GM12878 (cell line): ENCODE results near the gene NUP210L. TPM values are rescaled to one million over a fixed set of nuclear protein-coding genes. Genes with fewer than 3 reads are reported as not detected.

Experiments used
- ATAC-seq: fragments of 200-7000 bp; cut with Tn5 transposase; 3 replicates; pipeline ENCODE4 v1.9.1; 2020; ENCODE audit warnings: mild to moderate bottlenecking, moderate library complexity
- BruUV-seq: library from RNA; stranded (reverse); fragments of 400-500 nt; replicated peaks from 2 replicates; lab custom pipeline; 2021; lab: Mats Ljungman, UMichigan
- CTCF ChIA-PET: fragments of 300-600 bp; sonication (Branson Sonifier 250); formaldehyde crosslinking; extraction: SDS; loops from one replicate; lab custom pipeline; 2021; ENCODE audit warnings: inconsistent platforms; lab: Yijun Ruan, JAX
- POLR2A ChIA-PET: fragments of 350-600 bp; formaldehyde crosslinking; extraction: SDS; loops from one replicate; lab custom pipeline; 2021; ENCODE audit warnings: inconsistent platforms; lab: Charles Lee
- RAD21 ChIA-PET: fragments of 300-600 bp; sonication (Branson Sonifier 250); formaldehyde crosslinking; loops from one replicate; lab custom pipeline; 2023; ENCODE audit warnings: antibody characterized with exemption; ENCODE audit not compliant: unreplicated experiment; lab: Charles Lee
- SMC1A ChIA-PET: fragments of 300-600 bp; sonication (Branson Sonifier 250); formaldehyde crosslinking; loops from one replicate; lab custom pipeline; 2023; ENCODE audit not compliant: unreplicated experiment, uncharacterized antibody; lab: Charles Lee
- DNase-seq: peaks from one replicate; pipeline ENCODE4 v3.0.0-alpha.2; 2011; ENCODE audit warnings: low read depth, low spot score
- FAIRE-seq: peaks from 3 replicates; lab custom pipeline; 2011; peaks lifted over from hg19 to GRCh38; lab: Jason Lieb, UNC
- H2AFZ ChIP-seq: 2 replicates; pipeline ENCODE4 v1.6.0; 2011; ENCODE audit warnings: low read depth, low read length, control low read depth; ENCODE audit not compliant: control insufficient read depth
- H3K27ac ChIP-seq: 2 replicates; pipeline ENCODE4 v1.5.1; 2011; ENCODE audit warnings: control low read depth; ENCODE audit not compliant: control insufficient read depth, insufficient read depth
- H3K27me3 ChIP-seq, 2 experiments: replicated peaks in 1 of 2; 2 replicates each; pipeline versions ENCODE4 v1.6.0 to v1.6.1; 2011; ENCODE audit warnings: low read length in 1 of 2; ENCODE audit not compliant: control insufficient read depth in 2 of 2, insufficient read depth in 2 of 2
- H3K36me3 ChIP-seq, 2 experiments: 2 replicates each; pipeline ENCODE4 v1.5.1; 2011; ENCODE audit warnings: low read length in 1 of 2; ENCODE audit not compliant: control insufficient read depth in 2 of 2, insufficient read depth in 2 of 2
- H3K4me1 ChIP-seq: 2 replicates; pipeline ENCODE4 v1.6.1; 2011; ENCODE audit warnings: mild to moderate bottlenecking, low read length, moderate library complexity, mixed read lengths; ENCODE audit not compliant: control insufficient read depth, insufficient read depth
- H3K4me2 ChIP-seq: 2 replicates; pipeline ENCODE4 v1.6.0; 2011; ENCODE audit warnings: control low read depth; ENCODE audit not compliant: control insufficient read depth, insufficient read depth
- H3K4me3 ChIP-seq: fragments of 200-600 bp; sonication (generic); 2 replicates; pipeline ENCODE4 v1.5.1; 2016
- H3K79me2 ChIP-seq: 2 replicates; pipeline ENCODE4 v1.6.0; 2011; ENCODE audit warnings: low read length; ENCODE audit not compliant: control insufficient read depth, insufficient read depth
- H3K9ac ChIP-seq: 2 replicates; pipeline ENCODE4 v1.8.0; 2011; ENCODE audit warnings: low read length, control low read depth, mixed read lengths; ENCODE audit not compliant: control insufficient read depth, insufficient read depth
- H3K9me3 ChIP-seq: replicated peaks from 3 replicates; pipeline ENCODE4 v1.5.1; 2011; ENCODE audit warnings: mild to moderate bottlenecking, low read length; ENCODE audit not compliant: control insufficient read depth, insufficient read depth
- H4K20me1 ChIP-seq: 2 replicates; pipeline ENCODE4 v1.6.0; 2011; ENCODE audit not compliant: control insufficient read depth, insufficient read depth
- DPF2 ChIP-seq: fragments of 450-650 bp; IDR thresholded peaks from 2 replicates; pipeline ENCODE4 v1.6.1; 2017; ENCODE audit warnings: mild to moderate bottlenecking
- ETV6 ChIP-seq, 2 experiments: fragments of 450-650 bp in 1 of 2; IDR thresholded peaks in 1 of 2; conservative IDR thresholded peaks in 1 of 2; 2 replicates each; pipeline ENCODE4 v1.6.1; 2014; ENCODE audit warnings: antibody characterized with exemption in 1 of 2, borderline replicate concordance in 1 of 2, low read depth in 1 of 2, mild to moderate bottlenecking in 1 of 2, moderate library complexity in 1 of 2
- IKZF2 ChIP-seq, 2 experiments: fragments of 450-650 bp; IDR thresholded peaks; 2 replicates each; pipeline ENCODE4 v1.6.1; 2017; ENCODE audit warnings: mild to moderate bottlenecking in 2 of 2, moderate library complexity in 2 of 2
- PML ChIP-seq: IDR thresholded peaks from 2 replicates; pipeline ENCODE4 v1.6.1; 2012; ENCODE audit warnings: low read length, inconsistent platforms
- POLR2AphosphoS2 ChIP-seq: IDR thresholded peaks from 2 replicates; pipeline ENCODE4 v1.6.1; 2011; ENCODE audit warnings: low read depth, mild to moderate bottlenecking, low read length, improper control_type of control experiment, moderate library complexity
- YBX1 ChIP-seq: fragments of 450-650 bp; IDR thresholded peaks from 2 replicates; pipeline ENCODE4 v1.6.1; 2016; ENCODE audit warnings: antibody characterized with exemption
- ZNF274 ChIP-seq: IDR thresholded peaks from one replicate; pipeline ENCODE4 v1.8.0; 2011; ENCODE audit not compliant: insufficient read length, insufficient read depth
- ZNF687 ChIP-seq: fragments of 450-650 bp; IDR thresholded peaks from 2 replicates; pipeline ENCODE4 v1.6.1; 2017; ENCODE audit warnings: mild to moderate bottlenecking, moderate library complexity
- WGBS: methylation state at CpG from one replicate; pipeline ENCODE4 v1.1.6; 2016; ENCODE audit warnings: low lambda C conversion rate; ENCODE audit not compliant: insufficient replicate concordance, insufficient coverage; ENCODE audit errors: missing lambda C conversion rate; 5-methylcytosine and 5-hydroxymethylcytosine counted together
- in situ Hi-C: fragments of 300-500 bp; cut with MboI; formaldehyde crosslinking; loops from 9 replicates; pipeline ENCODE4 v1.14.3; 2018; ENCODE audit warnings: mixed read lengths
- intact Hi-C: fragments of 100-400 bp; cut with micrococcal nuclease; formaldehyde crosslinking; loops from one replicate; pipeline ENCODE4 v1.14.2; 2022; ENCODE audit not compliant: unreplicated experiment
- polyA plus RNA-seq, 11 experiments: library from polyadenylated mRNA; depleted of rRNA in 4 of 11; unstranded in 6 of 11; stranded (reverse) in 5 of 11; fragments of >200 nt; fragmentation: Nextera tagmentation in 4 of 11; fragmentation: Illumina TruSeq in 1 of 11; extraction: Ambion mirVana in 4 of 11; extraction: Trizol in 1 of 11; gene quantifications; 1 replicate in 1 of 11; 2 replicates in 10 of 11; pipeline versions ENCODE4 v1.2.1 to v1.2.3, GENCODE V29; 2011 to 2016; ENCODE audit warnings: inconsistent platforms in 2 of 11, missing spikeins in 2 of 11, low read depth in 1 of 11
- total RNA-seq, 4 experiments: library from RNA; depleted of rRNA in 3 of 4; stranded (reverse); fragments of >200 nt in 3 of 4; fragmentation: Illumina TruSeq in 1 of 4; extraction: Trizol in 1 of 4; gene quantifications; 2 replicates each; pipeline versions ENCODE4 v1.2.1 to v1.2.3, GENCODE V29; 2013 to 2021

Gene NUP210L
- total and polyA plus RNA-seq, 10 of the 15 experiments (the other 5 are each of a cell fraction or from before 2014, with no cell fraction given), result 0.04 to 0.08 (median 0.07) TPM; not detected in 7

GRCh38 chr1:153978274-153978909 lies 176.5 kb downstream of the NUP210L start:
- Histone ChIP-seq H3K4me3 (peak overlapping the region; percentile 87), H3K27me3 (no peaks in the 10 kb centered on the region), H3K9ac (peak overlapping the region; percentile 88), H3K36me3 (peaks cover 8 to 12% of the 10 kb centered on the region in 2 experiments), H3K27ac (peak overlapping the region; percentile 86), H3K4me1 (peaks cover 4% of the 10 kb centered on the region; the same call in 1 of the 2 replicates), H4K20me1 (no peaks in the 10 kb centered on the region), H3K9me3 (no peaks in the 10 kb centered on the region), H2AFZ (peak overlapping the region; percentile 78), H3K79me2 (peaks cover 22% of the 10 kb centered on the region), H3K4me2 (peak overlapping the region; percentile 69)
- POLR2A ChIA-PET, result interaction anchor here (0.5 to 5.3 kb wide), 15 partner anchors 8 to 181 kb away, joined by 3 to 132 read pairs (median 6); partner anchors contain the start of genes CREB3L4, CRTC2, DENND4B and GATAD2B
- no TSS peak for BruUV-seq
- CTCF ChIA-PET, result interaction anchor here (0.8 to 6.6 kb wide), 17 partner anchors 9 to 468 kb away, joined by 3 to 62 read pairs (median 6); partner anchors contain the start of genes CREB3L4, DENND4B, ILF2 and RAB13
- in situ Hi-C loops, result no loop called here
- intact Hi-C loops, result no loop called here
- ATAC-seq, result 0 out of 3 replicates have a peak, but pooled peaks have one; percentile 2
- 55% methylated on average over 9 of the region's 9 CpGs for WGBS
- no peak for TF ChIP-seq DPF2
- TF ChIP-seq IKZF2 (IDR thresholded peaks at IDR 0.05), result no peak
- TF ChIP-seq ETV6 (conservative IDR thresholded peaks at IDR 0.05 in 1 of 2, IDR thresholded peaks at IDR 0.05 in 1 of 2; ENCODE audit: borderline replicate concordance in 1 of 2, low read depth in 1 of 2), result no peak
- no peak for TF ChIP-seq POLR2AphosphoS2
- TF ChIP-seq YBX1, result no peak
- no peak for TF ChIP-seq PML
- TF ChIP-seq ZNF687, result no peak
- no peak for TF ChIP-seq ZNF274
- SMC1A ChIA-PET, result interaction anchor here (0.6 to 5.0 kb wide), 21 partner anchors 8 to 406 kb away, joined by 3 to 82 read pairs (median 4); partner anchors contain the start of genes CREB3L4, DENND4B, GATAD2B and RAB13
- peak; percentile 23 for FAIRE-seq
- DNase-seq, result no peak
- RAD21 ChIA-PET, result interaction anchor here (1.1 to 4.0 kb wide), 12 partner anchors 10 to 307 kb away, joined by 3 to 42 read pairs (median 8); partner anchors contain the start of genes CREB3L4, DENND4B, GATAD2B and ILF2
